NCI-H2196 (cell line): Measurements from ENCODE around the gene GJB2.

Experiments
- DNase-seq: peaks from one replicate; lab custom pipeline; 2025; ENCODE audit not compliant: unreplicated experiment; lab: John Stamatoyannopoulos, UW

Gene GJB2

DNA sequence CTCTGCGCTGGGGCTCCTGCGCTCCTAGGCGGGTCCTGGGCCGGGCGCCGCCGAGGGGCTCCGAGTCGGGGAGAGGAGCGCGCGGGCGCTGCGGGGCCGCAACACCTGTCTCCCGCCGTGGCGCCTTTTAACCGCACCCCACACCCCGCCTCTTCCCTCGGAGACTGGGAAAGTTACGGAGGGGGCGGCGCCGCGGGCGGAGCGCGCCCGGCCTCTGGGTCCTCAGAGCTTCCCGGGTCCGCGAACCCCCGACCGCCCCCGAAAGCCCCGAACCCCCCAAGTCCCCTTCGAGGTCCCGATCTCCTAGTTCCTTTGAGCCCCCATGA, at the start of gene GJB2:
GJB2 (minus strand) TSS at position 103 of the 326 bp plus-strand sequence. CDS start 3,357 bp downstream, outside the sequence.
- DNase-seq = no peak

DNA sequence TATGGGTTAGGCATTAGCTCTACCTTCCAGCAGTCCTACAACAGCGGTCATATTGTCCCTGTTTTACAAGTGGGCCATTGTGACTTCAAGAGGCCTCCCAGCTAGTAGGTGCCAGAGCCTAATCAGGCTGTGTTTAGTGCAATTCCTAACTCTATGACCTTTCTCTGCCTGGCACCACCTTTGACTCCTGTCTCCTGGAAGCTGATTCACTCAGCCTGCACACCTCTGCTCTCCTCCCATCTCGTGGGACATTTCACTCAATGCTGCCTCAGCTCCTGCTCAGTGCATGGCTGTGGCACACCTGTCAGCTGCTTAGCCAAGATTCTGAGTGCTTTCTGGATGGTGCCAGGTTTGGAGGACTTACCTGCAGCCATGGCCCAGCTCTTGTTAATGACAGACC, 48.9 kb upstream of the GJB2 start:
- no peak for DNase-seq

DNA sequence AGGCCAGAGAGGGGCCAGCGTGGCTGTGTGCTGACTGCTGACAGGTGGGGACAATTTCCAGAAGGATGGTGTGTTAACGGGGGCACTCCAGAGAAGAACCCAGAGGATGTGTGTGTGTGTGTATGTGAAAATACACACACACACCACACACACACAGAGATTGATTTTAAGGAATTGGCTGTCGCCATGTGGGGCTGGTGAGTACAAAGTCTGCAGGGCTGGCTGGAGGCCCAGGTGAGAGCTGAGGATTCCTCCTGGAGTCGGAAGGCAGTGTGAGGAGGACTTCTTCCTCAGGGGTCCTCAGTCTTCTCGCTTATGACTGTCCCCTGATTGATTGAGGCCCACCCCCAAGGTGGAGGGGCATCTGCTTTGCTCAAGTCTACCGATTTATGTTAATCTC, 47.0 kb upstream of the GJB2 start:
- no peak for DNase-seq

DNA sequence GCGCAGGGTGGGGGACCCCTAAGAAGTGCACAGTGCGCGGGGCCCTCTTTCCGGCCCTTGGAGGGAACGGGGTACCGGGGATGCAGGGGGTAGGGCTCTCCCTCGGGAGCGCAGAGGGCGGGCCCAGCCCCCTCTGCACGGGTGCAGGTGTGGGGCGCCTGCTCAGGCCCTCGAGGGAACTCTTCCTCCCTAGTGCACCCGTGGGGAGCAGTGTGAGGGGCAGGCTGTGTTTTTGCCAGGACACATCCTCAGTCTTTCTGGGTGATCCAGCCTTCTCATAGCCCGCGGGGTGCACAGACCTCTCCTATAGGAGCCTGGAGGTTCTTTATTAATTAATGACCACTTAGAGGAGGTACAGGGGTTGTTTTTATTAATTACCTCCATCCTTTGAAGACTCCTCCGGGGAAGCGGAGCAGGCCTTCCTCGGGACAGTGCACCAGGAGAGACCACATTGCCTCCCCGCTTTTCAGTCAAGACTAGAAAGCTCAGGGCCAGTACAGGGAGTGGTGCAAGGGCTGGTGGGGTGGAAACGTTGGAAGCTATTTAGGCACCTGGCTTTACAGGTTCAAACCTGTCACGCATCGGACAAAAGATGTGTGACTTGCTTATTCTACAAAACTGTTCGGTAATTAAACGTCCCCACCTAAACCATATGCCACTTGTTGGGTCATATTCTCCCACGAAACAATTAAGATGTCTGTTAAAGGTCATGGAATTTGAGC, 40.0 kb upstream of the GJB2 start:
- DNase-seq = no peak

DNA sequence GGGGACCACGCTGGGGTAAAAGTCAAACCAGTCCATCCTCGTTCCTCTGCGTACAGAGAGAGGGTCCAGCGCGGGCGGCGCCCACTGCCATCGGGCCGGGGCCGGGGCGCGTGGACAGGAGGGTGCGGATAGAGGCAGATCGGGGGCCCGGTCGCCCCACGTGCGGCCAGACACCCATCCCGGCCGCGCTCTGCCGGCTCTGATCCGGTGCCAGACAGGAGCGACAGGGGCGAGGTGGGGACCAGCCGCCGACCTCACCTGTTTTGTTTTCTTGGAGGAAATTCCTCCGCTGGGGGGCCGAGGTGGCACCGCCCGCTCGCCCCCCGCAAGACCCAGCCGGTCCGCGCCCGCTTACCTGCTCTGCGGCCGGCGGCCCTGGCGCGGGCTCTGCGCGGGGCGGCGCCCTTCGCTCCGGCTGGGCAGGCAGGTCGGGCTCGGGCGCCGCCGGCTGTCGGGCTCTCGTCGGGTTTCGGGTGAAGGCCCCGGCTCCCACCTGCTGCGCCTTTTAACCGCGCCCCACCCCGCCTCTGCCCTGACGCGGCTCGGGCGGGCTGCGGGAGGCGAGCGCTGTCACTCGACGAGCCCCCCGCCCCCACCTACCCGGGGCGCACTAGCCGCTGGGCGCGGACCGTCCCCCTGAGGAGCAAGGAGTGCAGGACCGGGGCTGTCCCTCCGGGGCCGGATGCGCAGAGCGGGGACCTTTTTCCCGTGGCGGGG, 39.3 kb upstream of the GJB2 start, which contains the start of gene GJB6:
GJB6 (minus strand) TSS at position 481 of the 717 bp plus-strand sequence. CDS start 8,839 bp downstream, outside the sequence.
- no peak for DNase-seq

DNA sequence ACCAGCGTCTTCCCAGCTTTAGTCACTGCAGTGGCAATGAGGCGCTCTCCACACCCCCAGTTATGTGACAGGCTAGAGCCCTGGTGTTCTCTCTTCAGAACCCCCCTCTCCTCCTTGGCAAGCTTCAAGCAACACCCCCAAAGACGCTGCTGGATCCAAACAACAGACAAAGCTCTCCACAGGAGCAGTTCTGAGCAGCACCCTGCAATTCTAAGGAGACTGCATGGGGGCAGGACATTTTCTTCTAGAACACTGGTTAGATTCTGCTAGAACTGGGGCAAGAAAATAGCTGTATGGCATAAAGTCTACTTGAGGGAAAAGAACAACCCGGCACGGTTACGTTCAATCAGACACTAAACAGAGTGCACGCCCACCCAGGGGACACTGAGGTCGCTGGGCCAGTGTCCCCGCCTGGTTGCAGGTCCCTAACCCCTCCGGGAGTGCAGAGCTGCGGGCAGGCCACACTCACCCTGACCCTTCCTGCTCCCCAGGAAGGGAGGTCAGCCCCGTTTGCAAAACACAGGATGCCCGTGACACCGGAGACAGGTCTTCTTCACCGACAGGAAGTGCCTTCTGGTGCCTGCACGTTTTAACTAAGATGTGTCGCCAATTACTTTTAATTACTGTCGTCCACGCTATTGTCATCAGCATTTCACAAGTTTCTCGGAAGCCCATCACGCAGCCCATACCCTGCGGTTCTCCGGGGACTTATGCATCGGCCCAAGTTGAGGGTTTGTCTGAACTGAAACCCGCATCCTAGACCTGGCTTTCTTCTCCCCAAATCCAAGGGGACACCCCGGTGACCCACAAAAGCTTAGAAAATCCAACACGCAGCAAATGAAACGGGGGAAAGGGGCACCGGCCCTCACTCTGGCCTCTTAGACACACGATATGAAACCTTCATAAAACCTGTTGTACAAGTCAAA, 38.4 kb upstream of the GJB2 start:
- DNase-seq = no peak

DNA sequence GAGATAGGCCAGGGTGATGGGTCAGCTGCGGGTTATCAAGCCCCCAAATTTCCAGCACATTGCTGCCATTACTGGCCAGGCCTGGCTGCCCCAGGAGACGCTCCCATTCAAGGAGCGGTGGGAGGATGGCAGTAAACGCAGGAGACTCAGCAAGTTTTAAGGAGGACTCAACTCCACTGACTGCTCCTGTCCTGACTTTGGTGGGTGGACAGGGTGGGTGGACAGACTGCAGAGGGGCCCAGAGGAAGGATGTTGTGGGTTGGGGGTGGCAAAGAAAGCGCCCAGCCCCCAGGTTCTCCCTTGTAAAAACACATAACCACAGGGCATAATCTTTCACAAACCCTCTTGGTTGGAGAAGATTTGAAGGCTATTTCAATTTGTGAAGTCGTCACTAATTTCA, 35.0 kb upstream of the GJB2 start:
- no peak for DNase-seq

DNA sequence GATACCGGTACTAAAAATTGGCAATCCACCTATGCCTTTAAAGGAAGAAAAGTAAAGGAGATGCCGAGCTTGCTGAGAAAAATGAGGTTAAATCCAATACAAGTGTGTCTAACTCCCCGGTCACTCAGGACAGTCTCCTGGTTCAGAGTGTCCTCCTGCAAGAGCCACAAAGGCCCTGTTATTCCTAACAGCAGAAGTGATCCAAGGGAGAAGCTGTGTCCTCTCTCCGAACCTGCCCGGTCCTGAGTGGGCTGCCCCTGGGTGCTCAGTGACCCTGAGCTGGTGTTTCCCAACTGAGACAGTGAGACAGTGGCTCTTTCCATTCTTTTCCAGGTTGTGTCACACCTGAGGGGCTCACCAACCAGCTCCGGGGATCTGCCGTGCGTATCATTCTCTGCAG, 34.5 kb upstream of the GJB2 start:
- DNase-seq = no peak

DNA sequence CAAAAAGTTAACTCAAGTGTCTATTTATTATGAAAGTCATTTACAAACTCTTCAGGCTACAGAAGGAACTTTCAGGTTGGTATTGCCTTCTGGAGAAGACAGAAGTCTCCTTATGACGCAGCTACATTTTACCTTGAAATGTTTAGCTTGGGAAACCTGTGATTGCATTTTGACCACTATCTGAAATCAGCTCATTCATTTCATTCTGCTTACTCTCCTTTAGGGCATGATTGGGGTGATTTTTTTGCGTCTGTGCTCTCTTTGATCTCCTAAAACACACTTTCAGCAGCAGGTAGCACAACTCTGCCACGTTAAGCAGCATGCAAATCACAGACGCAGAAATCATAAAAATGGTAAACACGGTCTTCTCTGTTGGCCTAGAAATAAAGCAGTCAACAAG, 29.8 kb upstream of the GJB2 start:
- DNase-seq = no peak

DNA sequence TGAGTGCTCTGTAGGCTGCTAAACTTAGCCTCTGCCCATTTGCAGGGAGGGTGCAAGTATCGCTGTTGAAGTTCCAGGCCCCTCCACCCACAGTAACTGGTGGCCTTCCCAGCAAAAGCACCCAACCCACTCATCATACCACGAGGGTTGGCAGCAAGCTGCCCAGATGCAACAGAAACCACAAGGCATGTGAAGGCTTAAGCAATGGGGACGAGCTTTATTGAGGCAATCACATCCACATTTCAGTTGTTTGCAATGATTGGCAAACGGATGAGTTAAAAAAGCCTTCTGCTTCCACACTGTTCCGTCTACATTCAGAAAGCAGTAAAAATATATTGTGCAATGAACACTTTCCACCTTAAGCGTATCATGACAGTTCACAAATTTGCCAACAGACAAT, 29.0 kb upstream of the GJB2 start:
- no peak for DNase-seq

DNA sequence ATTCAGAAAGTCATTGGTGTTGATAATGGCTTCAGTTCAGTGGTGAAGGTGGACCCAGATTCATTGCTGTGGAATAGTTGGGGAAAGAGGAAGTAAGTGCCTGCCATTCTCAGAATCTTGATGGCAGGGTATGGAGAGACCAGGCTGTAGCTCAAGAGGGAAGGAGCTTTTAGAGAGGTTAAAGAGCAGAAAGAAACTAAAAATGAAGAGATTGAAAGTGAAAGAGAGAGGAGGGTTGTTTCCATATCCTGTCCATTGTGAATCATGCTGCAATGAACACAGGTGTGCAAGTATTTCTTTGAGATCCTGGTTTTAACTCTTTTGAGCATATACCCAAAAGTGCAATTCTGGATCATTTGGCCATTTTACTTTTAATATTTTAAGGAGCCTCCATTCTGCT, 26.8 kb upstream of the GJB2 start:
- DNase-seq = no peak

DNA sequence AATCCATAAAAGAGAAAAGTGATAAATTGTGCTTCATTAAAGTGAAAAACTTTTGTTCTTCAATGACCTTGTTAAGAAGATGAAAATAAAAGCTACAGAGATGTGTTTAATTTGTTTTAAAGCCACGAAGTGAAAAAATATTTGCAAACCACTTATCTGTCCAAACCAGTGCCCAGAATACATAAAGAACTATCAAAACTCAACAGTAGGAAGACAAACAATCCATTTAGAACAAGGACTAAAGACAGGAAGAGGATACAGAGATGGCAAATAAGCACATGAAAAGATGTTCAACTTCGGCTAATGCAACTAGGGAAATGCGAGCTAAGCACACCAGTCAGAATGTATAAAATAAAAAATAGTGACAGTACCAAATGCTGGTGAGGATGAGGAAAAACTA, 24.4 kb upstream of the GJB2 start:
- no peak for DNase-seq

DNA sequence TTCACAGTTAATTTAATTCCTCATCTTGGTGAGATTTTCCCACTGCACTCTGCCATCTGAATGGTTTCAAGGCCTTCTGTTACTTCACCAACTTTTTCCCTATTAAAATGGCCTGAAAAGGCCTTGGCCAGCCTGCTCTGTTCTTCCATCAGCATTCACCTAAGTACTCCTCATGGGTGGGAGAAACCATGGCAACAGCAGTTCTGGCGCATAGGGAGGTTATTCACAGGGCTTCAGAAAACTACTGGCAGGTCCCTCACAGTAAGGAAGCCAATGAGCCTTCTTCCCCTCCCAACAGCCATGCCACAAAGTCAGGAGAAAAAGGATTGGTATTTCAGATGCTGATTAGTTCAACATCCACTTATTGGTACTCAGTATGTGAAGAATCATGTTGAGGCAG, 17.2 kb upstream of the GJB2 start:
- no peak for DNase-seq

DNA sequence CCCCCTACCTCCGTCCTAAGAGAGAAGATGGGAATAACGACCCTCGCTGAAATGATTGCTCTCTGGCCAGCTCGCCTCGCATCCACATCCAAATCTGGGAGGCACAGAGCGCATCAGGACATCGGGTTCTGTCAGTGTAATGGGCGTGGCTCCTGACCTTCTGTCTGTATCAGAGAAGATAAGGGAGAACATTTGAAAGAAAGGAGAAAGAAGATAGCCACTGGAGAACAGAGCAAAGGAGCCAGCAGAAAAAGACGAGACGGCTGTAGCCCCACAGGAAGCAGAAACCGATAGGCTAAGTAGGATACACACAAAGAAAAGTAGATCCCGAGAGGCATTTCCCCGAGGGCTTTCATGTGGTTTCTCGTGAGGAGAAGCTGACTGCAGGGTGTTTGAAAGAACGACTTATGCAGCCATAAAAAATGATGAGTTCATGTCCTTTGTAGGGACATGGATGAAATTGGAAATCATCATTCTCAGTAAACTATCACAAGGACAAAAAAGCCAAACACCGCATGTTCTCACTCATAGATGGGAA, 14.0 kb upstream of the GJB2 start:
- no peak for DNase-seq

DNA sequence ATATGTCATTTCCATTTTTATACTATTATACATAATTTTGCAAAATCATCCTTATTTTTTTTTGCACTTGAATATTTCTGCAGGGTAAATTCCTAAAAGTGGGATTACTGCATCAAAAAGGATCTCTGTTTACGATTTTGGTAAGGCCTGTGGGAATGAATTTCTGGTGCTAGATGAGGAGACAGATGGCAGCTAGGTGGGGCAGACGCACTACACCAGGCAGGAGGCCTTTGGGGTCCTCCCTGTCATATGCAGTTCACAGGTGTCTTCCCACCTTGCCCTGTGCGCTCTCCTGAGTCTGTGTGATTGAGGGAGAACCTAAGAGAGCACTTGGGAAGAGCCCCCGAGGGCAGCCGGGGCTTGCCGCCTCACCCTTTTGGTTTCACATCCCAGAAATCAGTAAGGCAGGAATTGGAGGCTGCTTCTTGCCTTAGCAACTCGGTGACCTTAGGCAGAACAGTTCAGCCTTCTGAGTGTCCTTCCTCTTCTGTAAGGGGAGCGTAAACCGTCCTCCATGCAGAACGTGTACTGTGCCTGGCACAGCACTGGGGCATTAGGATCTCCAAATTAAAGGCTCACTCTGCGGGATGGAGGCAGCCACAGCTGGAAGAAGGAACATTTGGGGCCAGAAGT, 13.4 kb upstream of the GJB2 start:
- DNase-seq = no peak

DNA sequence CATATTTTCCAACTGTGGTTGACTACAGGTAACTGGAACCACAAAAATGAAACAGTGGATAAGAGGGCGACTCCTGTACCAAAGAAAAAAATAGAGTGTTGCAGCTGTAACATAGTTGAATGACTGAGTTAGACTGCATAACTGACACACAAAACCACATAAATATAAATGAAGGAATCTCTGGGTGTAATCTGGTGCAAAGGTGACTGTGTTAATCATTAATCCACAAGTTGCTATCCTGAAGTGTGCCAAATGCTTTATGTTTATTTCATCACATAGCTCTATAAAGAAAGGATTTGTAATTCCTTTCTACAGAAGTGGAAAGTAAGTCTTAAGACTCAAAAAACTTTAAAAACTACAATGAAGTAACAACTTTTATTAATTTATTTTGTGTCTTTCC, 6.0 kb upstream of the GJB2 start:
- DNase-seq = no peak

DNA sequence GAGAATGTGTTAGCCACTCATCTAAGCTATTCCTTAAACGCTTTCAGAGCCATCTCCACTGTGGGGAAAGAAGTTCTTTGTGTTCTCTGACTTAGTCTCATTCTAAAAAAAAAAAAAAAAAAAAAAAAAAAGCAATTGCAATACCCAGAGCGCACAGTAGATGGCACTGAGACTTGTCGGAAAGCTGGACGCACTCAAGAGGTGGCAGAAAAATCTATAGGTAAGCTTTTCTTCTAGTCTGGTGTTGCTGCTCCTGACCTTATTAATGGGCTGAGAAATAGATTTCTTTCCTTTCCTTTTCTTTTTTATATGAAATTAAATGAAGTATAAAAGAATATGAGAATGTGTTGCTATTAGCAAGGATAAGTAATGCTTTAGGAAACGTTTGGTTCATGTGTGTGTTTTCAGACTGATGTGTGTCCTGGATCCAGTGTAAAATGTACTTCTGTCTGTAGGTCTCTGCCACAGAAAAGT, 4.7 kb upstream of the GJB2 start:
- peak; percentile 15 for DNase-seq

DNA sequence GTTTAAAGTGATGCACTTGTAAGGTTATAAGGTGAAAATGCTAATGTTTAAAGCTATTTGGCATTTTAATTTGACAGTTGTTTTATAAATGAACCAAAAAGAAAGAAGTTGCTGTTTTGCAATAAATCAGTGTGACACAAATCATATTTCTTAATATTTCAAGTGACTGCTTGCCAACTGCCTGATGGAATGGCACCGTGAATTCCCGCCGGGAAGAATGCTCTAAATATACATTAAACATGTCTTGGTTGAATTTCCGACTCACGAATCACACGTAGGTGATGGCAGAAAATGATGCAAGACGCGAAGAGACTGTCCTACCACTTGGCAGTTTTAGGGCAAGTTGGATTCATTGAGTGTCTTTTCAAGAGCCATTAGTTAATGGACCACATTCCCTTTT, 3.1 kb upstream of the GJB2 start:
- no peak for DNase-seq

DNA sequence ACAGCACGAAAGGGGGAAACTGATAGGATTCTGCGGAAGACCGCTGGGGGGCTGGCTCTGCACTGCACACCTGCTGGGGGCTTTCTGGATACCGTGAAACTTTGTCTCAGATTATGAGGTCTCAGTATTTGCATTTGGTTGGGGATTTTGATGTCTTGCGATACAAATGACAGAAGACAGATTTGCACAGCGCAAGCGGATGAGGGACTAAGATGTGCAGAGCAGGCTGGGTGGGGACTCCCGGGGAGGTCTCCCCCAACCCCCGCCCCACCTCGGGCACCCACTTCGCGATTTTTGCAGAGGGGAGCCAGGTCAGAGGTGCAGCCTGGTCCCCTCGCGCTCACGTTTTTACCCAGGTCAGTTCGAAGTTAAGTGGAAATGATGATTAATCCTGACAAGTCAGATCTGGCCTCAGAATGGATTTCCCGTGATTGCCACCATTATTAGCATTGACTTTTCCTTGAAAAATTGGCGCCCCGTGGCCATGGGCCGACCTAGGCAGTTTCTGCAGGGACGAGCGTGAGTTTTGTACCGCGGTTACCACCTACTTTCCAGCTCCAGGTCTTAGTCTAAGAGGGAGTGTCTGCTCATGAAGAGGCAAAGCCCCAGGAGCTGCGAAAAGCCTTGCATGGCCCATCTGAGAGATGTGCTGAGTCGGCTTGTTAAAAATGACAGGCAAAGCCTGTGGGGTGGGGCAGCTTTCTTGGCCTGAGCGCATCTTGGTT, 1.3 kb upstream of the GJB2 start:
- no peak for DNase-seq
